HCT116 (cell line): Measurements from ENCODE around the gene RPTOR. TPM values are rescaled to one million over a fixed set of nuclear protein-coding genes. Genes with fewer than 3 reads are reported as not detected.

Experiments used
- ATAC-seq: fragments of 200-7000 bp; cut with Tn5 transposase; 2 replicates; pipeline ENCODE4 v1.9.1; 2020; ENCODE audit warnings: mild to moderate bottlenecking, moderate library complexity
- BruUV-seq: library from RNA; stranded (reverse); fragments of 400-500 nt; replicated peaks from 2 replicates; lab custom pipeline; 2021; lab: Mats Ljungman, UMichigan
- CTCF ChIA-PET: fragments of 300-600 bp; sonication (Branson Sonifier 250); formaldehyde crosslinking; loops from one replicate; lab custom pipeline; 2021; ENCODE audit warnings: antibody characterized with exemption; lab: Charles Lee
- POLR2A ChIA-PET: fragments of 300-600, 350-600 bp; sonication (Branson Sonifier 250); formaldehyde crosslinking; loops from one replicate; lab custom pipeline; 2021; ENCODE audit warnings: antibody characterized with exemption; lab: Charles Lee
- RAD21 ChIA-PET, 2 experiments: fragments of 300-600 bp; sonication (Branson Sonifier 250); formaldehyde crosslinking; loops; one replicate each; lab custom pipeline; 2023; ENCODE audit warnings: low total read pairs in 2 of 2; ENCODE audit not compliant: uncharacterized antibody in 2 of 2, unreplicated experiment in 2 of 2, low non-redundant PET in 1 of 2; lab: Charles Lee
- DNase-seq: peaks from one replicate; pipeline ENCODE4 v3.0.0-alpha.2; 2010; ENCODE audit warnings: low read depth, low spot score
- H2AFZ ChIP-seq: fragments of 200-600 bp; shearing (Covaris generic), sonication (generic); 2 replicates; pipeline ENCODE4 v1.6.1; 2017; ENCODE audit warnings: low read depth, mixed run types, mixed read lengths, antibody characterized with exemption, low read length; ENCODE audit not compliant: poor library complexity, severe bottlenecking
- H3K27ac ChIP-seq: 2 replicates; pipeline ENCODE4 v1.5.1; 2012; ENCODE audit warnings: low read depth, low read length
- H3K27me3 ChIP-seq: fragments of 200-600 bp; sonication (generic); 2 replicates; pipeline ENCODE4 v1.6.1; 2016; ENCODE audit warnings: mixed run types, low read length, mixed read lengths; ENCODE audit not compliant: insufficient read depth
- H3K36me3 ChIP-seq, 2 experiments: fragments of 200-500 bp in 1 of 2; fragments of 200-600 bp in 1 of 2; sonication (Bioruptor generic) in 1 of 2; sonication (generic) in 1 of 2; 2 replicates each; pipeline versions ENCODE4 v1.5.1 to v1.6.1; 2014 to 2016; ENCODE audit warnings: low read length in 2 of 2, inconsistent platforms in 1 of 2, mixed read lengths in 1 of 2, mixed run types in 1 of 2; ENCODE audit not compliant: insufficient read depth in 2 of 2, control insufficient read depth in 1 of 2
- H3K4me1 ChIP-seq, 2 experiments: fragments of 200-600 bp in 1 of 2; sonication (generic) in 1 of 2; 2 replicates each; pipeline versions ENCODE4 v1.5.1 to v1.6.1; 2012 to 2017; ENCODE audit warnings: low read length in 2 of 2, inconsistent platforms in 1 of 2, mild to moderate bottlenecking in 1 of 2, mixed read lengths in 1 of 2, mixed run types in 1 of 2, moderate library complexity in 1 of 2; ENCODE audit not compliant: insufficient read depth in 2 of 2, control insufficient read depth in 1 of 2
- H3K4me2 ChIP-seq: fragments of 200-600 bp; sonication (generic); 2 replicates; pipeline ENCODE4 v1.6.1; 2017; ENCODE audit warnings: mixed run types, low read length, mixed read lengths
- H3K4me3 ChIP-seq, 2 experiments: fragments of 200-600 bp in 1 of 2; sonication (generic) in 1 of 2; replicated peaks in 1 of 2; 2 replicates each; pipeline ENCODE4 v1.5.1; 2011 to 2016; ENCODE audit warnings: low read length in 2 of 2, control low read depth in 1 of 2, low read depth in 1 of 2, mild to moderate bottlenecking in 1 of 2, mixed read lengths in 1 of 2, mixed run types in 1 of 2
- H3K79me2 ChIP-seq: fragments of 200-600 bp; sonication (generic); 2 replicates; pipeline ENCODE4 v1.6.1; 2017; ENCODE audit warnings: mild to moderate bottlenecking, mixed run types, low read length, moderate library complexity, mixed read lengths; ENCODE audit not compliant: insufficient read depth
- H3K9ac ChIP-seq: fragments of 200-600 bp; sonication (generic); 2 replicates; pipeline ENCODE4 v1.6.1; 2016; ENCODE audit warnings: low read length, mixed read lengths
- H3K9me2 ChIP-seq: fragments of 200-600 bp; sonication (generic), shearing (Covaris generic); 2 replicates; pipeline ENCODE4 v1.6.1; 2017; ENCODE audit warnings: mixed run types, mild to moderate bottlenecking, moderate library complexity; ENCODE audit not compliant: insufficient read depth
- H3K9me3 ChIP-seq, 2 experiments: fragments of 200-500 bp in 1 of 2; fragments of 200-600 bp in 1 of 2; sonication (Bioruptor generic) in 1 of 2; sonication (generic) in 1 of 2; 2 replicates each; pipeline ENCODE4 v1.6.1; 2014 to 2017; ENCODE audit warnings: low read length in 2 of 2, mixed read lengths in 2 of 2, inconsistent platforms in 1 of 2, low read depth in 1 of 2, mild to moderate bottlenecking in 1 of 2, mixed run types in 1 of 2, moderate library complexity in 1 of 2; ENCODE audit not compliant: control insufficient read depth in 1 of 2, insufficient read depth in 1 of 2
- H4K20me1 ChIP-seq: fragments of 200-600 bp; sonication (generic), shearing (Covaris generic); 2 replicates; pipeline ENCODE4 v1.6.1; 2017; ENCODE audit warnings: mixed run types, mild to moderate bottlenecking, moderate library complexity; ENCODE audit not compliant: insufficient read depth
- CTCF ChIP-seq, 3 experiments: fragments of 200-600 bp in 1 of 3; sonication (generic) in 1 of 3; IDR thresholded peaks in 2 of 3; conservative IDR thresholded peaks in 1 of 3; 2 replicates each; pipeline ENCODE4 v1.5.1; 2012 to 2017; ENCODE audit warnings: low read depth in 2 of 3, low read length in 2 of 3, antibody characterized with exemption in 1 of 3, borderline replicate concordance in 1 of 3, control low read depth in 1 of 3, mild to moderate bottlenecking in 1 of 3, mixed read lengths in 1 of 3, mixed run types in 1 of 3, moderate library complexity in 1 of 3; ENCODE audit not compliant: insufficient read depth in 1 of 3
- ELF1 ChIP-seq: IDR thresholded peaks from 2 replicates; pipeline ENCODE4 v1.6.1; 2012; ENCODE audit warnings: low read depth, borderline replicate concordance
- EZH2phosphoT487 ChIP-seq: fragments of 200-600 bp; IDR thresholded peaks from 2 replicates; pipeline ENCODE4 v1.6.1; 2018; ENCODE audit warnings: antibody characterized with exemption, borderline replicate concordance
- MAX ChIP-seq: IDR thresholded peaks from 2 replicates; pipeline ENCODE4 v1.6.1; 2012
- REST ChIP-seq: IDR thresholded peaks from 2 replicates; pipeline ENCODE4 v1.6.1; 2012; ENCODE audit warnings: low read depth
- YY1 ChIP-seq: IDR thresholded peaks from 2 replicates; pipeline ENCODE4 v1.6.1; 2011; ENCODE audit warnings: low read length, low read depth, moderate library complexity, mild to moderate bottlenecking; ENCODE audit not compliant: insufficient replicate concordance; ENCODE audit errors: extremely low read depth
- intact Hi-C: fragments of 100-400 bp; cut with micrococcal nuclease; formaldehyde crosslinking; loops from 2 replicates; pipeline ENCODE4 v1.10.0; 2022
- total RNA-seq: library from RNA; stranded (reverse); gene quantifications from one replicate; pipeline ENCODE4 v1.2.1, GENCODE V29; 2021; ENCODE audit not compliant: unreplicated experiment

The RPTOR gene
- total RNA-seq, 1 experiment from 2014 or later, result 69.5 TPM

- DNase-seq (no peak), ATAC-seq (no peak)
- ChIA-PET RAD21 (no interaction called here), POLR2A (no interaction called here), CTCF (no interaction called here)
- Histone ChIP-seq H3K27me3 (no peaks in the 10 kb centered on the region), H3K36me3 (no peaks in the 10 kb centered on the region), H3K9me2 (no peaks in the 10 kb centered on the region), H3K27ac (no peak overlapping the region), H3K4me3 (no peak overlapping the region), H3K79me2 (no peaks in the 10 kb centered on the region), H3K9me3 (no peaks in the 10 kb centered on the region), H2AFZ (no peak overlapping the region), H4K20me1 (no peaks in the 10 kb centered on the region), H3K4me1 (no peaks in the 10 kb centered on the region), H3K4me2 (no peak overlapping the region), H3K9ac (no peak overlapping the region)
- TF ChIP-seq REST (no peak), YY1 (no peak), EZH2phosphoT487 (no peak), CTCF (IDR thresholded peaks at IDR 0.05 in 2 of 3, conservative IDR thresholded peaks at IDR 0.05 in 1 of 3; ENCODE audit: borderline replicate concordance in 1 of 3, insufficient read depth in 1 of 3, low read depth in 2 of 3, low read length in 2 of 3) (no peak), MAX (no peak), ELF1 (no peak)
- intact Hi-C loops, result no loop called here
- no TSS peak for BruUV-seq
Measured at GRCh38 chr17:80538484-80538883, 6.2 kb upstream of the RPTOR start.
